NCI-H2171 treated with DMSO at 0.1 percent for 48 hours (cell line): ENCODE data around the gene VSNL1.

ENCODE experiments used
- DNase-seq: peaks from one replicate; lab custom pipeline; 2025; lab: John Stamatoyannopoulos, UW

Gene VSNL1

DNA sequence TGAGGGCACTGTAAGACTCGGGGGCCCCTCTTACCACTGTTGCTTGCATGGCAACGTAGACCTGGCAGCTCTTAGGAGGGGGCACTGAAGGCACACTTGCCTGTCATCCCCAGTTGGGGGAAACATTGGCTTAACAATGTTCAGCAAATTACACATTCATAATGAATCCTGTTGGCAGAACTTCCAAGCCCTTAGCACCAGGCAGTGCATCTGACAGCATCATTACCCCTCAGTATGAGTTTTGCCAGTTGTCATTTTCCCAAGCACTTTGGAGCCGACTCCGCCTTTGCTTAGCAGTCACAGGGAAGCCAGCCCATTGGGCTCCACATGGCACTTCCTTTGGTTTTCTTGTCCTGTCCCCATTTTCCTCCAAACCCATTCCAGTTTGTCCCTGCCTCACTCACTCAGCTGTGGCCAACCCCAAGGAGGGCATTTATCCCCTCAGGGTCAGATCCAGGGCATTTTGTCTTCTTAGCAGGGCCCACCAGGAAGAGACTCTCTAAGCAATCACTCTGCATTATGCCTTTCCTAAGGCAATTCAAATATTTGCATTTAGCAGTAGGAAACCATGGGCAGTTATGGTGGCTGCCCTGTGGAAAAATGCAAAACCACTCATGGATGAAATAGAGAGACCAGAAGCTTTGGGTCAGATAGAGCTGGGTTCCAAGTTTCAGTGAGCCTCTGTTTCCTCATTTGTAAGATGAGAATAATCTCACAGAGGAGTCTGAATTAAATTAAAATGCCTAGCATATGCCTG, 73.9 kb downstream of the VSNL1 start:
- no peak for DNase-seq

DNA sequence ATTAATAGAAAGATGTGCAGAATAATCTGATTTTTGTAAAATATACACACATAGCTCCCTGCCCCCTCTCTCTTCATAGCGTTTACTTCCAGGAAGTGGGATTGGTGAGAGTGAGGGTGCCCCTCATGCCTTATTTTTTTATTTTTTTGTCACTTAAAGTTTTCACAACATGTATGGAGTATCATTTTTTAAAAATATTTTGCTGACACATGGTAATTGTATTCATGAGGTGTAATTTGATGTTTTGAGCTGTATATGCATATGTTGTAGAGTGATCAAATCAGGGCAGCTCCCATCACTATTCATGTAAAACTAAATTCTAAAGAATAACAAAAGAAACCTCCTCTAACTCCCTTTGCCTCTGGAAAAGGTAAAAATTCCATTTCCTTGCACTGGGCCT, 74.7 kb downstream of the VSNL1 start:
- DNase-seq = no peak

DNA sequence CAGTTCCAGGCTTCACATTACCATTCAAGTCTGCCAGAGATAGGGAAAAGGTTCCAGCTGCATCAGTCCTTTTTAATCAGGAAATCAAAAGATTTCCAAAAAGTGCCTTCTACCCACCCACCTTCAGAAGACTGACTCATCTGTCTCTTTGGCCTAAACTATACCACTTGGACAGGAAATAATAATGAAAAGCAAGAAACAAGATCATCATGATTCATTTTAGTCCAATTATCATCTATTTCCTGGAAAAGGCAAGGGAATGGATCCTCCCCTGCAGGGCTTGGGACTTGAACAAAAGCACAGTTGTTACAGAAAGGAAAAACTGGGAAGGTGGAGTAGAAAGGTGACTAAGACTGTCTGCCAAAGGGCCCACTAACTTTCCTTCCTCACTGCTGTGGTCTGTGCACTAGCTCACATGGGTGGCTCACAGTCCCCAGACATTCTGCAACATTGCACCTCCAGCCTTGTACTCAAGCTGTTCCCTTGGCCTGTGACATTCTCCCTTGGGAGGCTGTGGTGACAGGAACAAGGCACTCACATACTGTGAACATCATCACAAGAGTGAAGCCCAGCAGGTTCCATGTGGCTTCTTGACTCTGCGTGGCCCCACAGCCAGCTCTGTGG, 75.3 kb downstream of the VSNL1 start:
- DNase-seq = no peak

DNA sequence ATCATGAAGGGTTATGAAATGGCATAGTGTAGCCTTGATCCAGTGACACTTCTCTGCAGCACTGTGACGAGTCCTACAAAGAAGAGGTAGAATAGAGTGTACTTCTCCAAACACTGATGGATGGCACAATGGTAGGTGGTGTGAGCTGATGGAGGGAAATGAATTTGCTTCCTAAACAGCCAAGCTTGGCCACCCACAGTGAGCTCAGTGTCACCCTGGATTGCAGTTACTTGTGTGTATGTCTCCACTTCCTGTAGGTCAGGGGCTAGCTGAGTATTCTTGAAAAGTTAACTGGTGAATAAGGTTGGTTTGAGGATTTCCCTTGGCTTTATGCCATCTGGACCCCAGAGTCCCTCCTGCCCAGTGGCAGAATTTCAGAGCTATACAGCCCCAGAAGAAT, 75.9 kb downstream of the VSNL1 start:
- no peak for DNase-seq

DNA sequence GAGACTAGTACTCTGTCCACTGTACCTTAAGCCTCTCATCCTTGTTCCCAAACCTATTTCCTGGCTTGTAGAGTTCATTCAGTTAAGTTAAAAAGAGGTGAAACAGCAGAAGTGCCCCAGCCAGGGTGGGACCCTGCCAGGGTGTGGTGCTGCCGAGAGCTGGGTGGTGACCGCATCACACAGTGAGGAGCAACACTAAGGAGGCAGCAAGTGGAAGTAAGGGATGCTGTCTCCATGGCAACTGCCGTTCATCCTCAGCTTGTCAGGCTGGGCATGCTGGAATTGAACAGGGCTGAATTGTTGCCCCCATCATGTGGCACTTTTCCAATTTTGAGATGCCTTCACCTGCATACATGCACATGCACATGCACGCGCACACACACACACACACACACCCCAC, 77.0 kb downstream of the VSNL1 start:
- DNase-seq = no peak

DNA sequence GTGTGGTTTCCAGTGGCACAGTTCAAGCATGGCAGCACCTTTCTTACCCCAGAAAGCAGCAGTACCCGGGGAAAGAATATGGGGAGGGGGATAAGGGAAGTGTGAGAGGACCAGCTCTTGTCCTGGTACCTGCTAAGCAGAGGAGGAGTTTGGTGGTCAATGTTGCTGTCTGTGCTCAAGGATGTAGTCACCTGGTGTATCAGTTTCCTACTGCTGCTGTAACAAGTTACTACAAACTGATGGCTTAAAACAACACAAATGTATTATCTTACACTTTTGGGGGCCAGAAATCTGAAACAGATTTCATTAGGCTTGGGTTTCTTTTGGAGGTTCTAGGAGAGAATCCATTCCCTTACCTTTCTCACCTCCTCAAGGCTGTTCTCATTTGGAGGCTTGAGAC, 77.5 kb downstream of the VSNL1 start:
- DNase-seq = no peak

DNA sequence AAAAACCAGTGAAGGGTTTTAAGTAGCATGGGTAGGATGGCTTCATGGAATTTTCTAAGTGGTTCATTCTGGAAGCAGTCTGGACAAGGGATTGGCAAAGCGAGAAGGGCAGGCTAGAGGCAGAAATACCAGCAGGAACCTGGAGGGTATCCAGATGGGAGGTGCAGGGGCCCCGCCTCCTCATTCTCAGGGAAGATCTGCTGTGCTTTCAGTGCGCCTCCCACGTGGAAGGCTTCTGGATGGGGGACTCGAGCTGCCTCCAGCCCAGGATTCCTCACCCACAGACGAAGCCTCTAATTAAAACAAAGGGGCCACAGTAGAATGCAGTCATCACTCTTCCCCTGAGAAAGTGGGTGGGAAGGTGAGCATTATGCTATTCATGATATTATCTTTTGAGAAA, 79.8 kb downstream of the VSNL1 start:
- DNase-seq = peak; percentile 36

DNA sequence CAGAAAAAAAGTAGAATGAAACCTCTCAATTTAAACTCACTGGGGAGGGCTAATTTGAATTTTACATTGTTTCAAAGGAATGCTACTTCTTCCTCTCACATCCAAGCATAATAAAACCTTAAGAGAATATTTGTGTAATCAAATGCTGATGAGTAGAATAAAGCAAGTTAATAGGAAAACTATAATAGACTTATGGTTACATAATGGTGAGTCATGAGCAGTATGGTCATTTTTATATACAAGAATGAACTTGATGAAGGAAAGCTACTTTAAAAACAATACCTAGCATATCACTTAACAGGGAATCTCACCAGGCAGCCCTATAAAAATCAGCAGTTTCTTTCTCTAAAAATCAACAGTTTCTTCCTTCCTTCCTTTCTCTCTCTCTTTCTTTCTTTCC, 80.3 kb downstream of the VSNL1 start:
- DNase-seq = no peak

DNA sequence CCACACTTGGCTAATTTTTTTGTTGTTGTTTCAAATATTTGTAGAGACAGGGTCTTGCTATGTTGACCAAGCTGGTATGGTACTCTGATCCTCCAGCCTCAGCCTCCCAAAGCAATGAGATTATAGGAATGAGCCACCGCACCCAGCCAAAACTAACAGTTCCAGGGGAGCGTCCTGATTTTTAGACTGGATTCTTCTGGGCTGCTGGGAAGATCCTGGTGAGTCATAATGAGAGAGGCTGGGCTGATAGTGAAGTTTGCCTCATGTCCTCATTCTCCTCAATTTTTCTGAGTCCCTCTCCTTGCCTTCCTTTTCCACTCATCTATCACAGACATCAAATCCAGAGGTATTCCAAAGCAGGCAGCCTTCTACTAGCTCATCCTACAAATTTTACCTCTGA, 81.3 kb downstream of the VSNL1 start:
- DNase-seq = no peak

DNA sequence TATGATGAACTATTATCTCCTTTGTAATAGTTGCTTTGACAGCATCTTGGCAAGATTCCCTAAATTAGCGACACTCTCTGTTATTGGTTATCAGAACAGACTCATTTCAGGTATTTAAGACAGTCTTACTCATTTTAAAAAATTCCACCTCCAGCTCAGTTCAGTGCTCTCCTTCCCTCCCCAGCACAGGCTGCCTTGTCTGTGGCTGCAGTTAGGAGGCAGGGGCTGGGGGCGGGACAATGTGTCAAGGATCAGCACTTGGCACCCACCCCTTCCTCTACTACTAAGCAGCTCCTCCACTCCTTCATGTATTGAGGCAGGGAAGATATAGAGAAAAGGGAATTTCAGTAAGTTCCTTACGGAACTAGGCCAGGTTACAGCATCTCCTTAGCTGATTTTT, 85.0 kb downstream of the VSNL1 start:
- no peak for DNase-seq

DNA sequence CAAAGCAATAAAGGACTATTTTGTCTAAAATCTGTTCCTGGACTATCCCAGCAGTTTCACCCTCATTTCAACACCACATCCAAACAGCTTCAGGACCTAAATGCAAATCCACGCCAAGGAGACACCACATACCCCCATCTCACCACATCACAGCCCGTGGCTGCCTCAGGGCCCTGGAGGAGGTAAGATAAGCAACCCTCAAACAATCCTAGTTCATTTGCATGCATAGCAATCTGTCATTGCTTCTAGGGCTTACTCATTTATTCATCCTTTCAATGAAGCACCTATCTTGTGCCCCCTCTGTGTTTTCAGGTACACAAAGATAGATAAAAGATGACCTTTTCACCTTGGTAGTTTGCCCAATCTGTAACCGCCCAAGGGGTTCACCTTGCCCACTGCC, 86.5 kb downstream of the VSNL1 start:
- DNase-seq = no peak

DNA sequence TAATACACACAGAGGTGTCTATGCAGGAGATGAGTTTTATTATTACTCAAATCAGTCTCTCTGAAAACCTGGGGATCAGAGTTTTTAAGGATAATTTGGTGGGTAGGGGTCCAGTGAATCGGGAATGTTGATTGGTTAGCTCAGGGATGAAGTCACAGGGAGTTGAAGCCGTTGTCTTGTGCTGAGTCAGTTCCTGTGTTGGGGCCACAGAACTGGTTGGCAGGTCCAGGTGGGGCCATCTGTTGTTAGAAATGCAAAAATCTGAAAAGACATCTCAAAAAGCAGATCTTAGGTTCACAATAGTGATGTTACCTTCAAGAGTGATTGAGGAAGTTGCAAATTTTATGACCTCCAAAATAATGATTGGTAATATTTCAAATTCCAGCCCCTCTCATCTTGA, 86.9 kb downstream of the VSNL1 start:
- no peak for DNase-seq

DNA sequence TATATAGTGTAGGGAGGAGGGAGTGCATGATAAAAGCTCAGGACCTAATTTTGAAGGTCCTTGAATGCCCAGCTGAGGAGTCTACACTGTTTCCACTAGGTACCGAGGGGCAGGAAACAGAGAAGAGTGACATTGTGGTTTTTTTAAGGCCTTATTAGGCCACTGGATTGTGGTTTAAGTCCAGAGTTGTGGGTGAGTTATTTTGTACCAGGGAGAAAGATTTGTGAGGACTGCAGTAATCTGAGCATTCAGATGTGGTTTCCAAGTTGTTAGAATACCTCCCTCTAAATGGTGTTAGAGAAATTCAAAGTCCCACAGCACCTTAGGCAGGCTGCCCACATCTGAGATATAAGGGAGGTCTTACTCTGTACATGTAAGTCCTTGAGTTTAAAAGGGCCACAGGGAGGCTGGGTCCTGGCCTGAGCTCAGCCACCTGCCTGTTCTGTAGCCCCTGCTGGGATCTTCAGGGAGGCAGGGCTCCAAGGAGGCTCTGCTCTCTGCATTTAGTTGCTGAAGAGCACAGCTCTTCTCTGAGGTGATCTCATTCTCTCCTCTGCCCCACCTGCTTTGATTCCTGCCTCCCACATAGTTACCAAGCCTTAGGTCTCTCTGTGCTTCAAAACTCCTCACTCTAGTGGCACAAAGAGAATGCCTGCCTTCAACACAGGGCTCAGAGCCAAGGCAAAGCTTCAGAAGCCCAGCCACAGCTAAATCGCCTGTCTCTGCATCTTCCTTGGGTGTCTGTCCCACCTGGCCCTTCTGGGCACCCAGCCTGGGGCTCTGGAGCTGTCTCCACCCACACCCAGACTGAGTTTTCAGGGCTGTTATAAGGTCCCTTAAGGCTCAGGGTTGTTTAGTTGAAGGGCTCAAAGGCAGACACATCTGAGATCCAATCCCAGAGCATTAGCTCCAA, 88.1 kb downstream of the VSNL1 start:
- DNase-seq = no peak

DNA sequence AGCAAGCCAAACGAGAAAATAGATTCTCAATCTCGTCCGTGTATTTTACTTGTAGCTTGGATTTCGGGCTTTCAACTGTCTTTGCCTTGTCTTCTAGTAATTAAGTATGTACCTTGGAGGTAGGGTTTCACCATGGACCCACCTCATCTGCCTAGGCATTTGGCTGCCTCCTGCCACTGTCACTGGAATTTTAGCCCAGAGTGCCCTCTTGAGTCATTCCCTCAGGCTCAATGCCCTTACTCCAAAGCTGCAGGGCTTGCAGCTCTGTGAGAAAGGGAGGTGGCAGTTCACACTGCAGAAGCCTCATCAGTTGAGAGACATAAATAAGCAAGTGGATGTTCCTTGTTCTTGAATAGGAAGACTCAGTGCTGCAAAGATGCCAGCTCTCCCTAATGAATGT, 89.6 kb downstream of the VSNL1 start:
- DNase-seq = no peak

DNA sequence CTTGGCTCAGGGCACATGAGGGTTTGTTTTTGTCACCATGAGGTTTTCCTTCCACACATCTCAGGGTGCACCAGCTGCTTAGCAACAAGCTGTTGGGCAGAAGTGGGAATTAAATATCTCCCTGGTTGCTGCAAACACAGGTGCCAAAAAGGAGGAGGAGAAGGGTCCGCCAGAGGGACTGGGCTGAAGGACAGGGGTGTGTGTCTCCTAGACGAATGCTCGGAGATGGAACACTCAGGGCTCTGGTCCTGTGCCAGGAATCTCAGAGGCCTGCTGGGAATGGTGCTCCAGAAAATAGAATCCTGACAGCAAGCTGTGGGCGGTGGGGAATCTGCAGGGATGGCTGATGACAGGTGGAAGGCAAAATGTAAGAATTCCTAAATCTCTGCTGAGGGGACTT, 94.5 kb downstream of the VSNL1 start:
- DNase-seq = peak; percentile 29

DNA sequence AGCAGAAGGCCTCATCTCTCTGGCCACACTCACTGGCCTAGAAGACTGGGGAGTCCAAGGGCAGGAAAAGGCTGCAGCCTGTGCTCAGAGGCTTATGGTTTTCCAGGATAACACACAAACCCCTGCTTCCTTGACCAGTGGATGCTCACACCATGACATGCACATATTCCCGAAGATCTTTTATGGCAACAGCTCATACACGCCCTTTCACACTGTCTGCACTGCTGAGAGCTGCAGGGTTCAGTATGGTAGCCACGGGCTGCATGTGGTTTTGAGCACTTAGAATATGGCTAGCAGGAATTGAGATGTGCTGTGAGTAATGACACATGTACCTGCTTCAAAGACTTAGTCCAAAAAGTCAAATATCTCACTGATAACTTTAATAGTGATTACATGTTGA, 95.8 kb downstream of the VSNL1 start:
- DNase-seq = no peak

DNA sequence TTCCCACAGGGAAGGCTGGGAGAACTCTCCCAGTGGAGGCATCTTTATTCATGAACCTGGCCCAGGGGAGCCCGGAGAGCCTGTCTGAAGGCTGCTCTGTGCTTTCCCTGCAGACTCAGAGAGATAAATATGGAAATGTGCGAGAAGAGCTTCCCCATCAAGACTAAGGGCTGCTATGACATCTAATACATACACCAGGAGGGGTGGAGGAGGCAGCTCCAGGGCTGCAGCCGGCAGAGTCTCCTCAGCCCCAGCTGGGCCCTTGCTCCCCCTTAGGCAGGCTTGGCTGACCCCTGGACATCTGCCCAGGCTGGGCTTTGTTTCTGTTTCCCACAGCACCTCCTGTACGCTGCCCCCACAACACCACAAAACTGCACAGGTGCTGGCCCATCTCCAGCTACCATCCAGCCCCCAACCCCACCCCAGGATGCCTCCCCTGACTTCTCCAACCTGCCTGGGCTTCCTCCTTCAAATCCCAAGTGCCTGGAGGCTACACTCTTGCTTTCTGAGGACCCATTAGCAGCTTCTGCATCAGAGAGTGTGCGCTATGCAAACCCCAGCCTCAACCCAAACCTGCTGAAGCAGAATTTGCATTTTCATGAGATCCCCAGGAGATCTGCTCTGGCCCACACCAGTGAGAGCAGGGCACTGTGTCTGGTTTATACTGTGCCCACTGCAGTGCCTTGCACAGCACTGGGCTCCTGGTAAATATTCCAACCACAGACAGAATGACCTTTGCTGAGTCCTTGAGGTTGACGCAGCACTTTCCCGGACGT, 96.8 kb downstream of the VSNL1 start:
- DNase-seq = no peak

DNA sequence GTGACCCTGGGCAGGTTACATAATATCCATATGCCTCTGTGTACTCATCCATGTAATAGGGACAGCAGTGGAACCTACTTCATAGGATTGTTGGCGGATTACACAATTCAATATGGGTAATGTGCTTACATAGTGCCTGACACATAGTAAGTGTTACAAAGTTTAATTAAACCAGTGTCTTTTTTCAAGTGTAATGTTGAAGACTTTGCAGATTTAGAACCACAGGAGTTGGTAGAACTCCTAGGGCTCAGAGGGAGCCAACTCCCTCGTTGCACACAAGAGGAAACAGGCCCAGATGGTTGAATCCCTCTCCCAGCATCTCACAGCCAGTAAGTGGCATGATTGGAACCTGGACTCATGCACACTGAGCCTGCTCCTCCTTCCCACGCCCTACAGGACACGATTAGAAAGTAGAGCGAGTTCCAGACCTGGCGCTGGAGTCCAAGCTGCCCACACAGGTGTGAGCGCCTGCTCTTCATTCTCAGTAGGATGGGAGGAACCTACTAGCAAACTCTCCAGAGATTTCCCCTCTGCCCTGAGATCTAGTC, 97.8 kb downstream of the VSNL1 start:
- DNase-seq = no peak

DNA sequence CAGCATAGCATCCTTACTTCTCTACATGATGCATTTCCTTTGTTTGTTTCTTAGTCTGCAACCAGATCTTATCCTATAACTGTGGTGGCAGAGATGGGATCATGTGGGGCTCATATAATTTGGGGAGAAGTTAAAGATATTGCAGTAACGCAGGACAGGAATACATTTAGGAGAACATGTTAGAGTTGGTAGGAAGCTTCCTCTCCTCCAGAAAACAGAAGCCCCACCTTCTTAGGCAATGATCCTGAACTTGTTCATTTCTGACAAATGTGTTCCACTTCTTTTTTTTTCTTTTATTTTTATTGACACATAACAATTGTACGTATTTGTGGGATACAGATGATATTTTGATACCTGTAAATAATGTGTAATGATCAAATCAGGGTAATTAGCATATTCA, 99.9 kb downstream of the VSNL1 start:
- no peak for DNase-seq

DNA sequence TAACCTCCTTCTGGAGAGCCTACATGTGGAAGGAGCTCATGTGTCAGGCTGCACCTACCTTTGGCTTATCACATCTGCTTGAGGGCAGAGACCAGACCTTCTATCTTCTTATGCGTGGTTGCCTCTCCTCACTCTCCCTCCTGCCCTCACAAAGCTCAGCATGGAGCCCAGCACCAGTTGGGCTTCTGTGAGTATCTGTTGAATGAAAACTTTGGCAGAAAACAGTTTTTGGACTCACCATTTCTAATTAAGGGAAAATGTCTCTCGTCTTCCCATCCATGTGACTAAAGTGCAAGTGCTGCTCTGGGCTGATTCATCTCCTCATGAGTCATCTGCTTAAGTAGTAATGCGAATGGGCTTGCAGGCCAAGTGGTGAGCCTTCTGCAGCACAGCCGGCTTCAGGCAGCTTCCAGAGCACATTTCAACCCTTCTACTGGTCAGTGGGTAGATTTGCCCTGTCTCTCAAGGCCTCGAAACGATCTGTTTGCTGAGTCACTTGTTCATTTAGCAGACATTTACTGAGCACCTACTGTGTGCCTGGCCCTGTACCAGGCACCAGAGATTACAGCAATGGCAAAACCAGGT, 102.6 kb downstream of the VSNL1 start:
- DNase-seq = no peak

DNA sequence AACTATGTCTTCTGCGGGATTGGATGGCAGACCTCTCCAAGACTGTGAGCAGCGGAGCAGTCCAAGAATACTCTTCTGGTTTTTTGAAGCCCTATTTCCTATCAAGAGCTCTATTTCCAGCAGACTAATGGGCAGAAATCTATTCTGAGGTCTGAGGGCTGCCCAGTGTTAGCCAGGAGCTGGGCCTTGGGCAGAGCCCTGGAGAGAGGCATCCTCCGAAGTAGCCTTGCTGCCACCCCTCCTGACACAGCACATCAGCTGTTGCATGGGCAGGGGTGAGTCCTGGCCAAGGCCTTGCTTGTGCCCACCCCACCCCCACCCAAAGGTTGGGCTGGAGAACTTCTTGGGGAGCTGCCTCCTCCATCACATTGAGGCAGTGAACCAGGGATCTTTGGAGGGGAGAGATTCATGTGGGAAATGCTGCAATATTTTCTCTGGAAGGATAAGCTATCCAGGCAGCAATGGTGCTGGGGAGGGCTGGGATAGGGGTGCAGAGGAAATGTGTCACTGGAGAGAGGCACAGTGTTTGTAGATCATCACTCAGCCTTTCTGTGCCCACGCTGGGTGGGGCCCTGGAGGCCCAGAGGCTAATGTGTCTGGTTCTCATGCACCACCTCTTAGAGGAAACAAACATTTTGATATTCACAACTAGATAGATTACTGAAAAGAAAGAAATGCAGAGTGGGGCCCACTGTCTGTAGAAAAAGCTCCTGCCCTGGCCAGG, 104.7 kb downstream of the VSNL1 start:
- no peak for DNase-seq
